Measurements from ENCODE around the gene DRD1.
A peak's percentile ranks its signal among the peaks of the same experiment; 100 is the strongest.

DNA sequence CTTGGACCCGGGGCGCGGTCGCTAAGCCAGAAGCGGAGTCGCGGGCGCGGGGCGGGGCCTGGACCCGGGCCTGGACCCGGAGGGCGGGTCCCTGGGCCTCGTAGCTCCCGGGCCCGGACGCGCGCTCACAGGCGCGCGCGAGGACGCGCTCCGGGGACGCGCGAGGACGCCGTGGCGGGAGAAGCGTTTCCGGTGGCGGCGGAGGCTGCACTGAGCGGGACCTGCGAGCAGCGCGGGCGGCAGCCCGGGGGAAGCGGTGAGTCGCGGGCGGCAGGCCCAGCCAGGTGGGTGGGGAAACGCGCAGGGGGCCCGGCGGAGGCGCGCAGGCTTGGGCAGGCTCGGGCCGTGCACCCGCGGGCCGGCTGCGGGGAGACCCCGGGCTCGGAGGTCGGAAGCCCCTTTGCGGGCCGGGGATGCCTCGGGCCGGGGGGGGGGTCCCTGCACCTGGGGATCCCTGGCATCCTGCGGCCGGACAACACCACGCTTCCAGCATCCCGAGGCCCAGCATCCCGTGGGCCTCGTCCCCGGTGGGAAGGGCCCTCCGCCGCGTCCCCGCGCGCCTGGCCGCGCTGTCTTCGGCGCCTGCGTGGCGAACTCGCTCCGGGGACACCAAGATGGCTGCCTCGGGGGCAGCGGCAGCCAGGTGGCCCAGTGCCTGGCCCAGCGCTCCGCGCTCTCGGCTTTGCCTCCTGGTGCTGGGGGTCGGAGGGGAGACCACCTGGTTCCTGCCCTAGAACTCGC lies 34.6 kb upstream of the DRD1 start, which contains the start of gene SFXN1:
- no peak for TF ChIP-seq SUZ12 (IDR thresholded peaks at IDR 0.05; ENCODE audit: extremely low read depth, insufficient read depth, insufficient read length)
- TF ChIP-seq YY1 (IDR thresholded peaks at IDR 0.05; ENCODE audit: insufficient read depth, insufficient read length), result peak; percentile 53
- TF ChIP-seq ZNF274 (IDR thresholded peaks at IDR 0.05; ENCODE audit: low read depth, low read length), result no peak

All from NT2/D1 (cell line).